GM12878 (cell line): Measurements from ENCODE around the gene ITPR2. TPM values are rescaled to one million over a fixed set of nuclear protein-coding genes. Genes with fewer than 3 reads are reported as not detected.
A peak's percentile ranks its signal among the peaks of the same experiment; 100 is the strongest.

Source experiments
- CHD4 ChIP-seq: fragments of 200-600 bp; sonication (generic); IDR thresholded peaks from 2 replicates; pipeline ENCODE4 v1.6.1; 2016; ENCODE audit warnings: mild to moderate bottlenecking
- CTCF ChIP-seq, 3 experiments: IDR thresholded peaks in 2 of 3; conservative IDR thresholded peaks in 1 of 3; 2 replicates each; pipeline ENCODE4 v1.5.1; 2011; ENCODE audit warnings: low read depth in 3 of 3, low read length in 3 of 3, mild to moderate bottlenecking in 3 of 3, control low read depth in 2 of 3, moderate library complexity in 2 of 3, inconsistent platforms in 1 of 3, mixed read lengths in 1 of 3; ENCODE audit not compliant: control insufficient read depth in 2 of 3, insufficient read depth in 1 of 3; ENCODE audit errors: extremely low read depth in 1 of 3
- E4F1 ChIP-seq: fragments of 450-650 bp; IDR thresholded peaks from 2 replicates; pipeline ENCODE4 v1.6.1; 2018; ENCODE audit warnings: borderline replicate concordance, mild to moderate bottlenecking; ENCODE audit not compliant: partially characterized antibody
- IKZF2 ChIP-seq, 2 experiments: fragments of 450-650 bp; IDR thresholded peaks; 2 replicates each; pipeline ENCODE4 v1.6.1; 2017; ENCODE audit warnings: mild to moderate bottlenecking in 2 of 2, moderate library complexity in 2 of 2
- KAT2A ChIP-seq: conservative IDR thresholded peaks from 2 replicates; pipeline ENCODE4 v1.6.1; 2011; ENCODE audit warnings: low read depth, low read length; ENCODE audit not compliant: control insufficient read depth
- MTA3 ChIP-seq: IDR thresholded peaks from 2 replicates; pipeline ENCODE4 v1.6.1; 2012; ENCODE audit warnings: low read length, inconsistent platforms, borderline replicate concordance
- ZZZ3 ChIP-seq: IDR thresholded peaks from 2 replicates; pipeline ENCODE4 v1.6.1; 2011; ENCODE audit warnings: low read depth; ENCODE audit not compliant: control insufficient read depth, insufficient read length
- polyA plus RNA-seq, 11 experiments: library from polyadenylated mRNA; depleted of rRNA in 4 of 11; unstranded in 6 of 11; stranded (reverse) in 5 of 11; fragments of >200 nt; fragmentation: Nextera tagmentation in 4 of 11; fragmentation: Illumina TruSeq in 1 of 11; extraction: Ambion mirVana in 4 of 11; extraction: Trizol in 1 of 11; gene quantifications; 1 replicate in 1 of 11; 2 replicates in 10 of 11; pipeline versions ENCODE4 v1.2.1 to v1.2.3, GENCODE V29; 2011 to 2016; ENCODE audit warnings: inconsistent platforms in 2 of 11, missing spikeins in 2 of 11, low read depth in 1 of 11
- total RNA-seq, 4 experiments: library from RNA; depleted of rRNA in 3 of 4; stranded (reverse); fragments of >200 nt in 3 of 4; fragmentation: Illumina TruSeq in 1 of 4; extraction: Trizol in 1 of 4; gene quantifications; 2 replicates each; pipeline versions ENCODE4 v1.2.1 to v1.2.3, GENCODE V29; 2013 to 2021

Gene ITPR2
- total and polyA plus RNA-seq, 10 of the 15 experiments (the other 5 are each of a cell fraction or from before 2014, with no cell fraction given), result 7.5 to 76.2 (median 47.1) TPM

GRCh38 chr12:26728205-26729050 is 104.6 kb downstream of the ITPR2 start (continued):
- no peak for TF ChIP-seq CTCF (IDR thresholded peaks at IDR 0.05 in 2 of 3, conservative IDR thresholded peaks at IDR 0.05 in 1 of 3; ENCODE audit: control insufficient read depth in 2 of 3, extremely low read depth in 1 of 3, insufficient read depth in 1 of 3, low read depth in 3 of 3, low read length in 3 of 3)
- TF ChIP-seq IKZF2 (IDR thresholded peaks at IDR 0.05), result peak; percentile 83 to 85
- no peak for TF ChIP-seq ZZZ3
- no peak for TF ChIP-seq KAT2A
- no peak for TF ChIP-seq E4F1
- TF ChIP-seq MTA3, result no peak; the same call in 1 of the 2 replicates
- TF ChIP-seq CHD4, result no peak
